Hepatocyte (in vitro differentiated cells): ENCODE results near the gene EXOC4.

Experiments used
- EZH2 ChIP-seq: fragments of 200-600 bp; sonication (generic); IDR thresholded peaks from 2 replicates; pipeline ENCODE4 v1.6.1; 2016; ENCODE audit warnings: antibody characterized with exemption, mild to moderate bottlenecking, borderline replicate concordance
- TF ChIP-seq, protein P1 (sequence below): fragments of 200-600 bp; sonication (generic); IDR thresholded peaks from 2 replicates; pipeline ENCODE4 v1.5.1; 2016; ENCODE audit warnings: antibody characterized with exemption, mild to moderate bottlenecking; ENCODE audit not compliant: poor library complexity

DNA sequence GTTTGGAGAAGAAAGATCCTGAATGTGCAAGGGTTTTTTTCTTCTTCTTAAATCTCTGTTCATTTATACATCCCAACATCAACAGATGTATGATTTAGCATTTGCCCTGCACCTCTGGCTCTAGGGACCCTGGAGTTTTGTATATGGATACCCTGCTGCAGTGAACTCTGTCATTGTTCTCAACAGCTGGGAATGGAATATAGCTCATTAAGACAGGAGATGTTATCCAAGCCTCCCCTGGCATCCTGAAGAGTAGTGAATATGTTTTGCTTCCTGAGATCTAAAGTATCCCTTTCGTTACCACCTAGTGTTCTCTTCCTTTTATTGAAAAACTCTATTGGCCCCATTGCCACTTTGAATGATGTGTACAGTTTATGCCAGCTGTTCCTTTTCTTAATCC, 275.9 kb downstream of the EXOC4 start:
- no peak for TF ChIP-seq EZH2
- TF ChIP-seq, protein P1, sequence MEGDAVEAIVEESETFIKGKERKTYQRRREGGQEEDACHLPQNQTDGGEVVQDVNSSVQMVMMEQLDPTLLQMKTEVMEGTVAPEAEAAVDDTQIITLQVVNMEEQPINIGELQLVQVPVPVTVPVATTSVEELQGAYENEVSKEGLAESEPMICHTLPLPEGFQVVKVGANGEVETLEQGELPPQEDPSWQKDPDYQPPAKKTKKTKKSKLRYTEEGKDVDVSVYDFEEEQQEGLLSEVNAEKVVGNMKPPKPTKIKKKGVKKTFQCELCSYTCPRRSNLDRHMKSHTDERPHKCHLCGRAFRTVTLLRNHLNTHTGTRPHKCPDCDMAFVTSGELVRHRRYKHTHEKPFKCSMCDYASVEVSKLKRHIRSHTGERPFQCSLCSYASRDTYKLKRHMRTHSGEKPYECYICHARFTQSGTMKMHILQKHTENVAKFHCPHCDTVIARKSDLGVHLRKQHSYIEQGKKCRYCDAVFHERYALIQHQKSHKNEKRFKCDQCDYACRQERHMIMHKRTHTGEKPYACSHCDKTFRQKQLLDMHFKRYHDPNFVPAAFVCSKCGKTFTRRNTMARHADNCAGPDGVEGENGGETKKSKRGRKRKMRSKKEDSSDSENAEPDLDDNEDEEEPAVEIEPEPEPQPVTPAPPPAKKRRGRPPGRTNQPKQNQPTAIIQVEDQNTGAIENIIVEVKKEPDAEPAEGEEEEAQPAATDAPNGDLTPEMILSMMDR = no peak
